GM20431 (cell line): ENCODE measurements around the gene TPGS1.

Experiments used
- in situ Hi-C: fragments of 300-500 bp; cut with MseI, MboI; formaldehyde crosslinking; loops from one replicate; pipeline ENCODE4 v1.15.0; 2020; ENCODE audit warnings: low sequenced_read_pairs; ENCODE audit not compliant: unreplicated experiment

TPGS1 gene

GRCh38 chr19:558770-559439 lies 51.6 kb downstream of the TPGS1 start:
- in situ Hi-C loops = no loop called here

GRCh38 chr19:560121-560520 lies 52.8 kb downstream of the TPGS1 start:
- in situ Hi-C loops = no loop called here

GRCh38 chr19:566403-566802 lies 59.1 kb downstream of the TPGS1 start:
- in situ Hi-C loops = no loop called here

- in situ Hi-C loops = no loop called here
These were observed 59.5 kb downstream of the TPGS1 start for GRCh38 chr19:566844-567243.

GRCh38 chr19:567296-567900 lies 60.1 kb downstream of the TPGS1 start:
- in situ Hi-C loops = no loop called here
